ENCODE results near the gene MDM2.
A peak's percentile ranks its signal among the peaks of the same experiment; 100 is the strongest.

The MDM2 gene

GRCh38 chr12:68771223-68771925 is 36.6 kb upstream of the MDM2 start:
- no peak for TF ChIP-seq CSDC2 (CRISPR knock-in tag; IDR thresholded peaks at IDR 0.05)
- peak; percentile 75 for TF ChIP-seq ZFP3 (CRISPR knock-in tag; IDR thresholded peaks at IDR 0.05)
- TF ChIP-seq TCF4 (CRISPR knock-in tag; IDR thresholded peaks at IDR 0.05; ENCODE audit: borderline replicate concordance), result peak; percentile 68; the same call in 1 of the 2 replicates
- no peak for ATAC-seq

- ATAC-seq, result no peak
- TF ChIP-seq ESRRG (CRISPR knock-in tag; IDR thresholded peaks at IDR 0.05) (no peak), BACH2 (CRISPR knock-in tag; IDR thresholded peaks at IDR 0.05; ENCODE audit: borderline replicate concordance) (no peak), TOX (CRISPR knock-in tag; IDR thresholded peaks at IDR 0.05; ENCODE audit: borderline replicate concordance) (no peak), CSRNP3 (CRISPR knock-in tag; IDR thresholded peaks at IDR 0.05) (no peak), TCF4 (CRISPR knock-in tag; IDR thresholded peaks at IDR 0.05; ENCODE audit: borderline replicate concordance) (no peak), RARB (CRISPR knock-in tag; IDR thresholded peaks at IDR 0.05) (no peak), ZNF8 (CRISPR knock-in tag; IDR thresholded peaks at IDR 0.05) (no peak), CSDC2 (CRISPR knock-in tag; IDR thresholded peaks at IDR 0.05) (no peak), ZC3H10 (CRISPR knock-in tag; IDR thresholded peaks at IDR 0.05) (no peak), ZFP3 (CRISPR knock-in tag; IDR thresholded peaks at IDR 0.05) (no peak), ZNF70 (CRISPR knock-in tag; IDR thresholded peaks at IDR 0.05) (no peak), POU6F1 (CRISPR knock-in tag; IDR thresholded peaks at IDR 0.05; ENCODE audit: borderline replicate concordance, low read depth) (no peak), OSR1 (CRISPR knock-in tag; IDR thresholded peaks at IDR 0.05) (no peak), TSHZ2 (CRISPR knock-in tag; IDR thresholded peaks at IDR 0.05) (no peak), GLIS3 (CRISPR knock-in tag; IDR thresholded peaks at IDR 0.05) (no peak), CREB5 (CRISPR knock-in tag; IDR thresholded peaks at IDR 0.05; ENCODE audit: low read depth) (no peak), ISL1 (CRISPR knock-in tag; IDR thresholded peaks at IDR 0.05) (no peak), PPARA (CRISPR knock-in tag; IDR thresholded peaks at IDR 0.05; ENCODE audit: borderline replicate concordance) (no peak)
Measured at GRCh38 chr12:68772714-68773113, 35.3 kb upstream of the MDM2 start.

- TF ChIP-seq PATZ1 (CRISPR knock-in tag; IDR thresholded peaks at IDR 0.05; ENCODE audit: borderline replicate concordance), result no peak
- no peak for TF ChIP-seq CREB5 (CRISPR knock-in tag; IDR thresholded peaks at IDR 0.05; ENCODE audit: low read depth)
- no peak for TF ChIP-seq TOX (CRISPR knock-in tag; IDR thresholded peaks at IDR 0.05; ENCODE audit: borderline replicate concordance)
- TF ChIP-seq ISL1 (CRISPR knock-in tag; IDR thresholded peaks at IDR 0.05), result no peak
- TF ChIP-seq SNAI2 (CRISPR knock-in tag; IDR thresholded peaks at IDR 0.05), result no peak
- TF ChIP-seq CSRNP3 (CRISPR knock-in tag; IDR thresholded peaks at IDR 0.05), result no peak
- no peak for TF ChIP-seq CSDC2 (CRISPR knock-in tag; IDR thresholded peaks at IDR 0.05)
- TF ChIP-seq OSR1 (CRISPR knock-in tag; IDR thresholded peaks at IDR 0.05), result no peak
- ATAC-seq, result no peak
Measured at GRCh38 chr12:68773582-68773981, 34.4 kb upstream of the MDM2 start.
